Measurements from ENCODE around the gene SLC27A1. TPM values are rescaled to one million over a fixed set of nuclear protein-coding genes. Genes with fewer than 3 reads are reported as not detected.

SLC27A1 gene
- total RNA-seq, 1 donor from 2014 or later = 22.1 TPM

DNA sequence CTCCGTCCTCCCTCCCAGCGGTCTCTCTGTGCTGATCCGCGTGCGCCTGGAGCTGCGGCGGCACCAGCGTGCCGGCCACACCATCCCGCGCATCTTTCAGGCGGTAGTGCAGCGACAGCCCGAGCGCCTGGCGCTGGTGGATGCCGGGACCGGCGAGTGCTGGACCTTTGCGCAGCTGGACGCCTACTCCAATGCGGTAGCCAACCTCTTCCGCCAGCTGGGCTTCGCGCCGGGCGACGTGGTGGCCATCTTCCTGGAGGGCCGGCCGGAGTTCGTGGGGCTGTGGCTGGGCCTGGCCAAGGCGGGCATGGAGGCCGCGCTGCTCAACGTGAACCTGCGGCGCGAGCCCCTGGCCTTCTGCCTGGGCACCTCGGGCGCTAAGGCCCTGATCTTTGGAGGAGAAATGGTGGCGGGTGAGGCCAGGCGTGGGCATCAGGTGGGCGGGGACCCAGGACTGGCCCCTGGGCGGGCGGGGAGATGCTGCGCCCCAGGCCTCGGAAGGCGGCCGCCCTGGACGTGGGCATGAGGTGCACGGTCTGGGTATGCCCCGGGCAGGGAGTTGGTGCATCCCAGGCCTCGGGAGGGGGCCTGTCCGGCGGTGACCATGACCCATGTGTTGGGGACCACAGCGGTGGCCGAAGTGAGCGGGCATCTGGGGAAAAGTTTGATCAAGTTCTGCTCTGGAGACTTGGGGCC lies 16.4 kb downstream of the SLC27A1 start:
- Histone ChIP-seq H3K27ac (no peak overlapping the region), H3K9me3 (no peaks in the 10 kb centered on the region), H3K36me3 (no peaks in the 10 kb centered on the region), H3K4me1 (peaks cover 18% of the 10 kb centered on the region), H3K4me3 (no peak overlapping the region), H3K27me3 (no peaks in the 10 kb centered on the region)
- TF ChIP-seq CTCF (IDR thresholded peaks at IDR 0.05) = no peak
- TF ChIP-seq POLR2AphosphoS5 (IDR thresholded peaks at IDR 0.05; ENCODE audit: insufficient read depth in 1 of 2, low read depth in 1 of 2) = no peak
- TF ChIP-seq POLR2A (IDR thresholded peaks at IDR 0.05) = no peak
- intact Hi-C loops (cut with DNase I) = no loop called here
- DNase-seq (ENCODE audit: extremely low spot score in 2 of 2) = no peak

DNA sequence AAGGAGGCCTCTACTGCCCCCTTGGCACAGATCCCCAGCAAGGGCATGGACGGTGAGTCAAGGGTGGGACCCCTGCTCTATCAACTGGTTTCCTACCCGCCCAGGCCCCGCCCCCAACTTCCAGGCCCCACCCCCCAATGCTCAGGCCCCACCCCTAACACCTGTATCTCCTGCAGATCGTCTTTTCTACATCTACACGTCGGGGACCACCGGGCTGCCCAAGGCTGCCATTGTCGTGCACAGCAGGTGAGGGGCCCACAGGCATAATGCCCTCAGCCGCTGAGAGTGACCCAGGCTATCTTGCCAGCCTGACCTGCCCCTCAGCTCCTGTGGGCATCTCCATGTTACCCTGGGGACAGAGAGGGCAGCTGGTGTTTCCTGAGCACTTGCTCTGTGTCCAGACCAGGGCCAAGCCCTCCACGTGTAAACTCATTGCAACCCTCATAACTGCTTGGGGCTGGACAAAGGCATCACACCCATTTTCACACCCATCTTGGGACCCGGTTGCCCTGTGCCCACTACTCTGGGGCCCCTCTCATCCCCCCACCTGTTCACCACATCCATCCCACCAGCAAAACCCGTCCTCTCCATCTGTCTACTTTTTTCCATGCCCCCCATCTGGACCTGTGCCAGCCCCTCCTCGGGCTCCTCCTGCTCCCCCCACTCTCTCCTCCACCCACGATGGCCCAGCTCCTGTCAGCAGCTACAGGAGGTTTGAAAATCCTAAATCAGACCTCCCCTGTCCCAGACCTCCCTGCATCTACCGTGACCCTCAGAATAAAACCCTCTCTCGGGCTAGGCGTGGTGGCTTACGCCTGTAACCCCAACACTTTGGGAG lies 17.2 kb downstream of the SLC27A1 start:
- no peak overlapping the region for H3K4me3 ChIP-seq
- TF ChIP-seq POLR2AphosphoS5 (IDR thresholded peaks at IDR 0.05; ENCODE audit: insufficient read depth in 1 of 2, low read depth in 1 of 2) (no peak), CTCF (IDR thresholded peaks at IDR 0.05) (no peak), POLR2A (IDR thresholded peaks at IDR 0.05) (no peak)
- H3K4me1 ChIP-seq = peaks cover 15% of the 10 kb centered on the region
- no peak for DNase-seq (ENCODE audit: extremely low spot score in 2 of 2)
- H3K27me3 ChIP-seq = no peaks in the 10 kb centered on the region
- no peaks in the 10 kb centered on the region for H3K36me3 ChIP-seq
- intact Hi-C loops (cut with DNase I) = no loop called here
- no peak overlapping the region for H3K27ac ChIP-seq
- no peaks in the 10 kb centered on the region for H3K9me3 ChIP-seq

GRCh38 chr19:17488593-17489391 lies 18.5 kb downstream of the SLC27A1 start:
- Histone ChIP-seq H3K9me3 (no peaks in the 10 kb centered on the region), H3K27me3 (no peaks in the 10 kb centered on the region), H3K4me3 (peak overlapping the region in 1 of 2 donors; percentile 5), H3K4me1 (peaks cover 15% of the 10 kb centered on the region), H3K36me3 (no peaks in the 10 kb centered on the region), H3K27ac (no peak overlapping the region)
- no peak for DNase-seq (ENCODE audit: extremely low spot score in 2 of 2)
- intact Hi-C loops (cut with DNase I) = no loop called here
- TF ChIP-seq CTCF (IDR thresholded peaks at IDR 0.05) (no peak), POLR2AphosphoS5 (IDR thresholded peaks at IDR 0.05; ENCODE audit: insufficient read depth in 1 of 2, low read depth in 1 of 2) (no peak), POLR2A (IDR thresholded peaks at IDR 0.05) (no peak)

- no peak for DNase-seq (ENCODE audit: extremely low spot score in 2 of 2)
- H3K4me1 ChIP-seq = peaks cover 15% of the 10 kb centered on the region
- H3K9me3 ChIP-seq = no peaks in the 10 kb centered on the region
- H3K36me3 ChIP-seq = no peaks in the 10 kb centered on the region
- TF ChIP-seq POLR2A (IDR thresholded peaks at IDR 0.05) = no peak
- TF ChIP-seq CTCF (IDR thresholded peaks at IDR 0.05) = no peak
- TF ChIP-seq POLR2AphosphoS5 (IDR thresholded peaks at IDR 0.05; ENCODE audit: insufficient read depth in 1 of 2, low read depth in 1 of 2) = no peak
- H3K27me3 ChIP-seq = no peaks in the 10 kb centered on the region
- no peak overlapping the region for H3K4me3 ChIP-seq
- no peak overlapping the region for H3K27ac ChIP-seq
- intact Hi-C loops (cut with DNase I) = no loop called here
Observed at GRCh38 chr19:17489392-17490030, 19.2 kb downstream of the SLC27A1 start.

Measured in vagina (tissue), 2 donors.